NK-92 (cell line): Measurements from ENCODE around the gene PTCH1.

Experiments
- DNase-seq: peaks from one replicate; lab custom pipeline; 2025; ENCODE audit not compliant: unreplicated experiment; lab: John Stamatoyannopoulos, UW

The PTCH1 gene

DNA sequence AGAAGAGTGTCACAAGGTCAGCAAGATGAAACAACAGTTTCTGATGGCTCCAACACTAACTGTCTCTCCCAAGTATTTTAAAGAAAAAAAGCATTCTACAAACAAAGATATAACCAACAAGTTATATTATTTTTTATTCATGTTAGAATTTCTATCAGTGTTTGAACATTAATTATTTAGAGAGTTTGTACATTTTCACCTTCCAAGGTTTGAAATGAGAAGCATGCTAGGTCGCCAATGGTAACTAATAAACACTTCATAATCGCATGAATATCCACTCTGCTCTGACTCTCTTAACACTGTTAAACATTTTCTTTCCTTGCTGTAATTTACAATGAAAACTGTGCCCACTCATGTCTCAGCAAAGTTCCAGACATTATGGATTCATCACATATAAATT is 73.5 kb downstream of the PTCH1 start:
- DNase-seq = no peak

DNA sequence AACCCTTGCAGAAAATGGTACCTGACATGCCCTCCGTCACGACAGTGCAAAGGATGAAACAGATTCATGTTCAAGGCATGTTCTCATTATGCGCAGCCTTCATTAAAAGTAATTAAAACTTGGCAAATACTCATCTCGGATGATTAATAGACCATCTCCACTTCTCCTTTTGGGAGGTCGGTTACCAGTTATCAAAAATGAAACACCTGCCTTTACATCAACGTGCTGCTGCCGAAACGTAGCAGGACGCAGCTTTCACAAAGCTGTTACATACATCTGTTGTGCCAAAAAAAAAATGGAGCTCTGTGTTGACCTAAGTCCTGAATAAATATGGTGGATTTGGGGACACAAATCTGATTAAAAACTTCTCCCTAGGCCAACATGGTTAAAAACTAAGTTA is 75.7 kb downstream of the PTCH1 start:
- DNase-seq = no peak

DNA sequence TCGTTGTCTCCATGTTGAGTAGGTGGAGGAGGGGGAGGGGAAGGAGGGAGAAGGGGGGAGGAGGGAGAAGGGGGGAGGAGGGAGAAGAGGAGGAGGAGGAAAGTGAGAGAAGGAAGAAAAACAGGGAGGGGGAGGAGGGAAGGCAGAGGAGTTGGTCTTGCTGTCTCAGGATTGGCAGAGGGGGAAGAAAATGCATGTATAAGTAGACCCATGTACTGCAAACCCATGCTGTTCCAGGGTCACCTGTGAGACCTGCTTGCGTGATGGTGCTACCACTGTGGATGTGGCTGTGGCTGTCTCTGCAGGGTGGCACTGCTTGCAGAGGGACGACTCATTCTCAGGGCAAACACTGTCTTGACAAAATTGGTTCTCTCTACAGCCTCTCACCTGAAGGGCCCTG is 76.3 kb downstream of the PTCH1 start:
- no peak for DNase-seq

DNA sequence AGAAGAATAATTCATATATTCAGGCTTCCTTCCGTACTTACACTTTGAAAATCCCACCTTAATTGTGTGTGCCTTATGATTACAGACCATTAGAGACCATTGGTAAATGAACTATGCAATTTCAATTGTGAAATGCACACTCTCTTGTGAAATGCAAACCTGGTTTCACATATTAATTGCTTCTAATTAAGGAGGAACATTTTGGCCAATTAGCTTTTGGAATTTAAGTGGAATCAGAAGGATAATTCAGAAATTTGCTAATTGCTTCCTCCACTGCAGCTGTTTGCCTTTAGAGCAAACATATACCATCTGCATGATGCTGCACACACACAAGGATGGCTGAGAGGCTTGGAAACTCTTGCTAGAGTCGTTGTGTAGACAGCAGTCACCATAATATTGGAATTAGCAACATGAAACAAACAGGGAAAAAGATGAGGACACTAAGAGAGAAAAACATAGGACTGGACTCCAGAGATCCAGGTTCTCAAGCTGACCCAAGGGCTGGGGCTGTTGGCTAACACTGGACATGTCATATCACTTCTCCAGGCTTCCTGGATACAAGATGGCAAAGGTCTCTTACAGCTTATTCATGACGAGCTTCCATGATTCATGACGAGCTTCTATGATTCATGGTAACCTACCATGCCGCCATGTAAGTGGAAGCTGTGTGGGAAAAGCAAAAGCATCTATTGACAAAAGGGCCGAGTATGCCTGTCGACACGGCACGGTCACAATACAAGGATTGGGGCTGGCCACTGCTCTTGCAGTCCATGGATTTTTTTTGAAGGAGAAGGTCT is 78.0 kb downstream of the PTCH1 start:
- no peak for DNase-seq

DNA sequence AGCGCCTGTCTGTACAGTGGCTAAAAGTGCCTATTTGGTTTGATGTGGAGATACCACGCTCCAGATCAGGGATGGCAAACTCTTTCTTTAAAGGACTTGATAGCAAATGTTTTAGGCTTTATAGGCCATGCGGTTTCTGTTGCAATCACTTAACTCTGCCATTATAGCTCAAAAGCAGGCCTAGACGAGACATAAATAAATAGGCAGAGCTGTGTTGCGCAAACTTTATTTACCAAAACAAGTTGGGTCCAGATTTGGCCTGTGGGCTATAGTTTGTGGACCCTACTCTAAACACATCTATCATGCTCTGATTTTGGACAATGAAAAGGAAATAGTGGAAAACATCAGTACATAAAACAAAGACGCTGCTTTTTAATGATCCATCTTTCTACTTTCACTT is 79.2 kb downstream of the PTCH1 start:
- DNase-seq = no peak

DNA sequence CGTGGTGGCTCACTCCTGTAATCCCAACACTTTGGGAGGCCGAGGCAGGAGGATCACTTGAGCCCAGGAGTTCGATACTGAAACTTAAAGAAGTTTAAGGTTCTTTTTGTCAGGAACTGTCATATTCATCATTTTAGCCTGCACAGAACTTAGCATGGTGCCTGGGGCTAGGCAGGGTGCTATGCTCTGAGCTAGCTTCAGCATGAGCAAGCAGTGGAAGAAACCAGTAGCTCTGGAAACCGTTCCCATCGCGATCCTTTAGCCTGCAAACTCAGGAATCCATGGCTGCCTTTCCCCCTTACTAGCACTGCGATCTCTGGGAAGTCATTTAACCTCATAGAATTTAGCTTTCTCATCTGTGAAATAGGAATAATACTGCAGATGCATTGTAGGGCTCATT is 80.4 kb downstream of the PTCH1 start:
- DNase-seq = no peak

- no peak for DNase-seq
Observed at GRCh38 chr9:95435074-95435728, 81.6 kb downstream of the PTCH1 start.

GRCh38 chr9:95434116-95435073 is 82.4 kb downstream of the PTCH1 start:
- DNase-seq = no peak

- DNase-seq = no peak
Observed at GRCh38 chr9:95433096-95433819, 83.5 kb downstream of the PTCH1 start.

- DNase-seq = no peak
Observed at GRCh38 chr9:95431286-95431685, 85.5 kb downstream of the PTCH1 start.

DNA sequence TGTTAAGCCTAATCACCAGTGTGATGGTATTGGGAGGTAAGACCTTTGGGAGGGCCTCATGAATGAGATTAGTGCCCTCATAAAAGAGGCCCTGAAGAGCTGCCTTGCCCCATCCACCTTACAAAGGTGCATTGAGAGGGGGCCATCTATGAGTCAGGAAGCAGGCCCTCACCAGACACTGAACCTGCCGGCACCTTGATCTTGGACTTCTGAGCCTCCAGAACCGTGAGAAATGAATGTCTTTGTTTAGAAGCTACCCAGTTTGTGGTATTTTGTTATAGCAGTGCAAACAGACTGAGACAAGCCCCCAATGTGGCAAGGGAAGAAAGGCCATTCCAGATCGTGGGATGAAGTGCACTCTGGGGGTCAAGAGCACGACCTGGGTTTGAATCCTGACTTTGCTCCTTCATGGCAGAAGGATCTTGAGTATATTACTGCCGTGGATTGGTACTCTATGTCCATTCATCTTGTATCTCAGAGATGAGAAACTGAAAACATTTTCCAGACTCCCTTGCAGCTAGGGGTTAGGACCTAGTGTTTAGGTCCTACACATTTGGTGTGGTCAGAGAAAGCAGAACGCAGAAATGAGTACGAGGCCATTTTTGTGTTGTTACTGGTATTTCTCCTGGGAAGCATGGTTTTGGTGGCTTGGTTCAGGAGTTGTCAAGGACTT is 86.7 kb downstream of the PTCH1 start:
- no peak for DNase-seq

GRCh38 chr9:95429096-95429495 is 87.7 kb downstream of the PTCH1 start:
- DNase-seq = no peak

GRCh38 chr9:95425910-95426551 is 90.7 kb downstream of the PTCH1 start:
- DNase-seq = no peak

- no peak for DNase-seq
Observed at GRCh38 chr9:95422650-95423049, 94.1 kb downstream of the PTCH1 start.

- DNase-seq = no peak
Observed at GRCh38 chr9:95420518-95420917, 96.3 kb downstream of the PTCH1 start.

- DNase-seq = no peak
Observed at GRCh38 chr9:95419444-95419843, 97.3 kb downstream of the PTCH1 start.

DNA sequence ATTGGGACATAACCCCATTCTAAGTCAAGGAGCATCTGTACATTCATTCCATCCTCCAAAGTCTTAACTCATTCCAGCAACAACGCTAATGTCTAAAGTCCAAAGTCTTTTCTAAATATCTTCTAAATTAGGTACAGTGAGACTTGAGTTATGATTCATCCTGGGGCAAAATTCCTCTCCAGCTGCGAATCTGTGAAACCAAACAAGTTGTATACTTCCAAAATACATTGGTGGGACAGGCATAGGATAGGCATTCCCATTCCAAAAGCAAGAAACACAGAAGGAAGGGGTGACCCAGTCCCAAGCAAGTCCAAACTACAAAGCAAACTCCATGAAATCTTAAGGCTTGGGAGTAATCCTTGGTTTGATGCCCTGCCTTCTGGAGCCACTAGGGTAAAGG is 101.6 kb downstream of the PTCH1 start:
- DNase-seq = no peak

DNA sequence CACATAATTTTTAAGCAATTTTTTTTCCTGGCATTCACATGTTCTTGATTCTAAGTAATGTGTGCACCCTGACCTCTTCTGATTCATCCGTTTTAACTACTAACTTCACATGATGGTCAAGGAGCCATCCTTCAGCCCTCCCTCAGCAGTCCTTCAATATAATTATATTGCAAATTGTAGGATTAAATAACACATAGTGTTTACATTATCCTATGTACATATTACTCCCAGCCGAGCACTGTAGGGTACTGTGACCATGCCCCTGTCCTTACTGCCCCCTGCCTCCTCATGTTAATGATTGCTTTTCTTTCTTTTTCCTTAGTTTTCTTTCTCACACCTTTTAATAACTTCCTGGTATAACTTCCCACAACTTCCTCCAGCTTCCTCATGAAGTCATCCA is 103.0 kb downstream of the PTCH1 start:
- no peak for DNase-seq

DNA sequence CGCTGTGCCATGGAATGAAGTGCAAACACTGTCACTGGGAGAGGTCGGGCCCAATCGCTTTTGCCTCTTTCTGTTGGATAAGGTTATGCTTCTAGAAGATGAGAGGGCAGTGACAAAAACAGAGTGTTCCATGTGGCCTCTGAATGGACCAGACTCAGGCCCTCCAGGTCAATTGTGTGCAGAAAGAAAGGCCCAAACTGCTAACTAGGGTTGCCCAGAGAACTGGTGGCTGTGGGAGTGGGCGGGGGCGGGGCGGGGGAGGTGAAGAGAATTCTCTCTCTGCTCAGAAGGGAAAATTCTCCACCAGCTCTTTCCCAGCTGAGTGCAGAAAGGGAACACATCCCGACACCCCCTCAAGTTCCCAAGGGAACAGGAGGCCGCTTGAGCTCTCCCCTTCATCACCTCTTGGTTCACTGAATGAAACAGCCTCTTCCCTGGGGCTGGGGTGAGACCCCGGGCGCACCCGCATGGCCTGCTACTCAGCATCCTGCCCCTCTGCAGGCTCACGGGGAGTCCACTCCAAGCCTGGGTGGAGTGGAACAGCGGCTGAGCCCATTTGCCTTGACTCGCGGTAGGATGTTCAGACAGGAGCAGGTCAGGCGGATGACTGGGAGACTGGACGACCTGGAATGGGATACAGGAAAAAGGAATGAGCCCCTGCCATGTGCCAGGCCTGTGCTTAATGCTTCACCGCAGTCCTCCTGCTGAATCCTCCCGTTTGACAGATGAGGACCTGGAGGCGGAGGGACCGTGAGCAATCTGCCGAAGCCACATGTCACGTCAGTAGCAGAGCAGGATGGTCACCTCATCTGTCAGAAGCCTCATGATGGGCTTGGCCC is 105.5 kb downstream of the PTCH1 start:
- no peak for DNase-seq
